Nephron (organoid): ENCODE results near the gene TOR2A.
A peak's percentile ranks its signal among the peaks of the same experiment; 100 is the strongest.

ENCODE experiments used
- H3K27ac Mint-ChIP-seq, 3 experiments: 2 replicates each; pipeline ENCODE4 v1.8.0; 2020; ENCODE audit warnings: mixed read lengths in 3 of 3, mild to moderate bottlenecking in 2 of 3, moderate library complexity in 1 of 3
- H3K27me3 Mint-ChIP-seq: 2 replicates; pipeline ENCODE4 v1.8.0; 2021; ENCODE audit warnings: low read depth, mild to moderate bottlenecking, moderate library complexity, mixed read lengths
- H3K36me3 Mint-ChIP-seq: 2 replicates; pipeline ENCODE4 v1.8.0; 2020; ENCODE audit warnings: low read depth, mixed read lengths
- H3K4me1 Mint-ChIP-seq: 2 replicates; pipeline ENCODE4 v1.8.0; 2020; ENCODE audit warnings: mixed read lengths
- H3K4me3 Mint-ChIP-seq, 3 experiments: 2 replicates each; pipeline ENCODE4 v1.8.0; 2020; ENCODE audit warnings: mild to moderate bottlenecking in 3 of 3, mixed read lengths in 3 of 3, moderate library complexity in 2 of 3
- H3K9me3 Mint-ChIP-seq: 2 replicates; pipeline ENCODE4 v1.8.0; 2020; ENCODE audit warnings: mixed read lengths
- TF ChIP-seq, protein P1 (sequence below), 3 experiments: fragments of 200-600 bp; sonication (generic); IDR thresholded peaks; one replicate each; pipeline ENCODE4 v1.5.0; 2021; ENCODE audit warnings: antibody characterized with exemption in 3 of 3; ENCODE audit not compliant: unreplicated experiment in 3 of 3

Gene TOR2A

DNA sequence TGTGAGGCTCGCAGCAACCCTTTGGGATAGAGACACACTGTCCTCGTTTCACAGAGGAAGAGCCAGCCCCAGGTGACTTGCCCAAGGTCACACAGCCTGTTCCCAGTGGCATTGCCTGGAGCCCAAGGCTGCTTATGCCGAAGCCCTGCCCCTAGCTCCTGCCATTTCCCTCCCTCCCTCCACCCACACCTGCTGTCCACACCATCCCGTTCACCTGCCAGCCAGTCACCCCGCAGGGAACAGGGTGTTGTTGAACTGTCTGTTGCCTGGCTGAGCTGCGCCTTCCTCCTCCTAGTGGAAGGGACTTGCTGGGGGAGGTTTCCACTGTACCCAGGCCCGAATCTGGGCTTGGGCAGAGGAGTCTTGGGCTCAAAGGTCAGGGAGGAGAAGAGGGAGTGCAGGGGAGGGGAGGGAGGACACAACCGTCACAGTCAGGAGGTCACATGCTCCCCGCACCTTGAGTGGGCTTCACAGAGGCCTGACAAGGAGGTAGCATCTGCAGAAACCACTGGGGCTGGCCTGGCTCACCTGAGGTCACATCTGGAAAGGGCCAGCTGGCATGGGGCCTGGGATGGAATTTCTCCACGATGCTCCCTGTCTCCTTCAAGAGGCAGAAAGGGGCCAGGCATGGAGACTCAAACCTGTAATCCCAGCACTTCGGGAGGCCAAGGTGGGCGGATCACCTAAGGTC is 12.9 kb downstream of the TOR2A start:
- H3K36me3 Mint-ChIP-seq: no peaks in the 10 kb centered on the region
- peaks cover 8% of the 10 kb centered on the region for H3K27me3 Mint-ChIP-seq
- no peak overlapping the region for H3K27ac Mint-ChIP-seq
- H3K9me3 Mint-ChIP-seq: no peaks in the 10 kb centered on the region
- TF ChIP-seq, protein P1, sequence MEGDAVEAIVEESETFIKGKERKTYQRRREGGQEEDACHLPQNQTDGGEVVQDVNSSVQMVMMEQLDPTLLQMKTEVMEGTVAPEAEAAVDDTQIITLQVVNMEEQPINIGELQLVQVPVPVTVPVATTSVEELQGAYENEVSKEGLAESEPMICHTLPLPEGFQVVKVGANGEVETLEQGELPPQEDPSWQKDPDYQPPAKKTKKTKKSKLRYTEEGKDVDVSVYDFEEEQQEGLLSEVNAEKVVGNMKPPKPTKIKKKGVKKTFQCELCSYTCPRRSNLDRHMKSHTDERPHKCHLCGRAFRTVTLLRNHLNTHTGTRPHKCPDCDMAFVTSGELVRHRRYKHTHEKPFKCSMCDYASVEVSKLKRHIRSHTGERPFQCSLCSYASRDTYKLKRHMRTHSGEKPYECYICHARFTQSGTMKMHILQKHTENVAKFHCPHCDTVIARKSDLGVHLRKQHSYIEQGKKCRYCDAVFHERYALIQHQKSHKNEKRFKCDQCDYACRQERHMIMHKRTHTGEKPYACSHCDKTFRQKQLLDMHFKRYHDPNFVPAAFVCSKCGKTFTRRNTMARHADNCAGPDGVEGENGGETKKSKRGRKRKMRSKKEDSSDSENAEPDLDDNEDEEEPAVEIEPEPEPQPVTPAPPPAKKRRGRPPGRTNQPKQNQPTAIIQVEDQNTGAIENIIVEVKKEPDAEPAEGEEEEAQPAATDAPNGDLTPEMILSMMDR (IDR thresholded peaks at IDR 0.05; ENCODE audit: unreplicated experiment in 3 of 3): no peak
- H3K4me1 Mint-ChIP-seq: no peaks in the 10 kb centered on the region
- H3K4me3 Mint-ChIP-seq: no peak overlapping the region

GRCh38 chr9:127721391-127721821 is 13.7 kb downstream of the TOR2A start:
- H3K4me1 Mint-ChIP-seq: no peaks in the 10 kb centered on the region
- TF ChIP-seq, protein P1 (IDR thresholded peaks at IDR 0.05; ENCODE audit: unreplicated experiment in 3 of 3): no peak
- peaks cover 8% of the 10 kb centered on the region for H3K27me3 Mint-ChIP-seq
- H3K27ac Mint-ChIP-seq: no peak overlapping the region
- H3K4me3 Mint-ChIP-seq: no peak overlapping the region
- no peaks in the 10 kb centered on the region for H3K9me3 Mint-ChIP-seq
- no peaks in the 10 kb centered on the region for H3K36me3 Mint-ChIP-seq

DNA sequence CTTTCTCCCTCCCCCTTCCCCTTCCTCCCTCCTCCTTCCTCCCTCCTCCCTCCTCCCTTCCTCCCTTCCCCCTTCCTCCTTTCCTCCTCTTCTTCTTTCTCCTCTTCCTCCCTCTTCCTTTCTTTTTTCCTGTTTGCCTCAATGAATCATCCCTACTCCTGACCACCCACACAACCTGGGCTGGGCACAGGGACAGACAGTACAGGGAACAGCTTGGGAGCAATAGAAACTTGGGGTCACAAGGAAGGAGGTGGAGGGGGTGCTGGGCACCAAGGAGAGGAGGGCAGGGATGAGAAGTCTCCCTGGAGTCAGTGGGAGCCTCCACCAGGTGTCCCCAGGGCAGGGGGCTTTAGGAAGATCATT is 14.2 kb downstream of the TOR2A start:
- H3K4me3 Mint-ChIP-seq: no peak overlapping the region
- H3K4me1 Mint-ChIP-seq: peaks cover 4% of the 10 kb centered on the region
- TF ChIP-seq, protein P1 (IDR thresholded peaks at IDR 0.05; ENCODE audit: unreplicated experiment in 3 of 3): no peak
- H3K36me3 Mint-ChIP-seq: no peaks in the 10 kb centered on the region
- H3K9me3 Mint-ChIP-seq: no peaks in the 10 kb centered on the region
- peaks cover 8% of the 10 kb centered on the region for H3K27me3 Mint-ChIP-seq
- H3K27ac Mint-ChIP-seq: no peak overlapping the region

GRCh38 chr9:127720031-127720864 is 14.8 kb downstream of the TOR2A start:
- H3K9me3 Mint-ChIP-seq: no peaks in the 10 kb centered on the region

DNA sequence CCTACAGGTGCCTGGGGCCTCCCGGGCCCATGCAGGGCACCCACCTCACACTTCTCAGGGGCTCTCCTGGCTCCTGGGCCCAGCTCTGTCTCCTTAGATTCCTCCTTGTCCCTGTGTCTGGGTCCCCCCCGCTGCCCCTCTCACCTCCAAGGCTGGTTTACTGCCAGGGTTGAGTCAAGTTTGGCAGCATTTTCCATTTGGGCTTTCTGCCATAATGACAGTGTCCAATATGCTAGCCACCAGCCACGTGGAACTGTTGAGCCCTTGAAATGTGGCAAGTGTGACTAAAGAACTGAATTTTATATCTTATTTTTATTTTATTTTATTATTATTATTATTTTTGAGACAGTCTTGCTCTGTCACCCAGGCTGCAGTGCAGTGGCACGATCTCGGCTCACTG is 17.3 kb downstream of the TOR2A start:
- TF ChIP-seq, protein P1 (IDR thresholded peaks at IDR 0.05; ENCODE audit: unreplicated experiment in 3 of 3): no peak
- H3K27me3 Mint-ChIP-seq: peaks cover 8% of the 10 kb centered on the region
- peak overlapping the region in 1 of 3 experiments; percentile 31 for H3K27ac Mint-ChIP-seq
- no peaks in the 10 kb centered on the region for H3K9me3 Mint-ChIP-seq
- H3K36me3 Mint-ChIP-seq: no peaks in the 10 kb centered on the region
- H3K4me3 Mint-ChIP-seq: peak overlapping the region; percentile 50 to 61 (median 56)
- peaks cover 6% of the 10 kb centered on the region for H3K4me1 Mint-ChIP-seq

More at GRCh38 chr9:127720031-127720864, 14.8 kb downstream of the TOR2A start:
- TF ChIP-seq, protein P1 (IDR thresholded peaks at IDR 0.05; ENCODE audit: unreplicated experiment in 3 of 3): no peak
- H3K27ac Mint-ChIP-seq: no peak overlapping the region
- H3K4me3 Mint-ChIP-seq: no peak overlapping the region
- H3K4me1 Mint-ChIP-seq: peaks cover 6% of the 10 kb centered on the region
- no peaks in the 10 kb centered on the region for H3K36me3 Mint-ChIP-seq
- H3K27me3 Mint-ChIP-seq: peaks cover 8% of the 10 kb centered on the region
